Measurements from ENCODE around the gene DOK3.

The DOK3 gene

DNA sequence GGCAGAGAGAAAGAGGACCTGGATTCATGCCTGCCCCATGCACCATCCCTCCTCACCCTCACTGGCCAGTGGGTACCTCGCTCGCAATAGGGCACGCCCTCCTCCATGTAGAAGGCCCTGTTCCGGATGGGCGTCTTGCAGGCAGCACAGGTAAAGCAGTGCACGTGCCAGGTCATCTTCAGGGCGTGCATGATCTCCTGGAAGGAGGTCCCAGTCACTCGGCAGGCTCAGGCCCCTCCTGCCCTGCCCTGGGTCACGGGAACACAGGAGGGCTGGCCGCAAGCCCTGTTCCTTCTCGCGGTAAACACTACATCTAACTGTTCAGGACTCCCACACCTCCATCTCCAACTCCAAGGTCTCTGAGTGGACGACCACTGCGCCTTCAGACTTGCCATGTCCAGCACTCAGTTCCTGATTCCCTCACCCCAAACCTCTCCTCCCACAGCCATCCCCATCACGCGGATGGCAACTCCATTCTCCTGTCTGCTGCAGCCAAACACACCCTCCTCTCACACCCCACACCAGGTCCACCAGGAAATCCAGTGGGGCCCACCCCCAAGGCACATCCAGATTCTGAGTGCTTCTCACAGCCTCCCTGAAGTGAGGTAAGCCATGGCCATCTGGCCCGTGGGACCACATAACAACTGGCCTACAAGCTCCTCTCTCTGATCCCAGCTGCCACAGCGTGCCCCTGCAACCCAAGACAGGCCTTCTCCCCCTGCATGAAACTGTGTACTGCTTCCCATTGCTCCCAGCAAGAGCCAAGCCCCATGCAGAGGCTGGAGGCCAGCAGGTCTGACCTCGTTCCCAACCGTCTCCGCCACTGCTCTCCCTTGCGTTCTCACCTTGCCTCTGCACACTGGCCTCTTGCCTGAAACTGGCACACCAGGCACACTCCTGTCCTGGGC, 25.4 kb downstream of the DOK3 start:
- TF ChIP-seq CTCF (IDR thresholded peaks at IDR 0.05; ENCODE audit: low read depth, low read length) = no peak
- peak overlapping the region; percentile 64 for H3K27ac ChIP-seq
- DNase-seq = peak; percentile 59
- H3K4me3 ChIP-seq (ENCODE audit: low read depth, low read length) = no peak overlapping the region
- peaks cover 6% of the 10 kb centered on the region for H3K36me3 ChIP-seq
- no peaks in the 10 kb centered on the region for H3K9me3 ChIP-seq (ENCODE audit: severe bottlenecking)
- H3K27me3 ChIP-seq (ENCODE audit: insufficient read depth, low read depth, severe bottlenecking) = no peaks in the 10 kb centered on the region

GRCh38 chr5:177483042-177483441, 26.6 kb downstream of the DOK3 start:
- peaks cover 3% of the 10 kb centered on the region for H3K36me3 ChIP-seq
- no peaks in the 10 kb centered on the region for H3K9me3 ChIP-seq (ENCODE audit: severe bottlenecking)
- no peak overlapping the region for H3K4me3 ChIP-seq (ENCODE audit: low read depth, low read length)
- no peak for TF ChIP-seq CTCF (IDR thresholded peaks at IDR 0.05; ENCODE audit: low read depth, low read length)
- DNase-seq = no peak
- no peak overlapping the region for H3K27ac ChIP-seq
- no peaks in the 10 kb centered on the region for H3K27me3 ChIP-seq (ENCODE audit: insufficient read depth, low read depth, severe bottlenecking)

GRCh38 chr5:177482359-177482795, 27.2 kb downstream of the DOK3 start:
- no peaks in the 10 kb centered on the region for H3K27me3 ChIP-seq (ENCODE audit: insufficient read depth, low read depth, severe bottlenecking)
- H3K4me3 ChIP-seq (ENCODE audit: low read depth, low read length) = no peak overlapping the region
- DNase-seq = no peak
- H3K27ac ChIP-seq = no peak overlapping the region
- no peak for TF ChIP-seq CTCF (IDR thresholded peaks at IDR 0.05; ENCODE audit: low read depth, low read length)
- H3K9me3 ChIP-seq (ENCODE audit: severe bottlenecking) = no peaks in the 10 kb centered on the region
- H3K36me3 ChIP-seq = no peaks in the 10 kb centered on the region; the same call in none of the 2 replicates

DNA sequence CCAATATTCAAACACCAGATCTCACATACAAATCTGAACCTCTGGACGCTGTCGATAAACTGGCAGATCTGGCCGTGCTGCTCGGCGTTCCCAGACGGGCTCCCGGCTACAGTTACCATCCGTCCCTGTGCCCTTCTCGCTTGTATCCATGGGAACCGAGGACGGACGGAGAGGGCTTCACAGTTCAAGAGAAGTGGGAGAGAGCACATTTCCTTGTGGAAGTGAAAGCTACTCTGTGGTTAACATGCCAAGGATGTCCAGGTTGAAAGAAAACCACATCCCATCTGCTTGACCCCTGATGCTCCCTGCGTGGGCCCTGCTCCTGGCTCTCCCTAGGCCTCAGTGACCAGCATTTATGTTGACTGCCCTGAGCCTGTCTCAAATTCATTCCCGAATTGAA, 29.9 kb downstream of the DOK3 start:
- Histone ChIP-seq H3K4me3 (ENCODE audit: low read depth, low read length) (no peak overlapping the region), H3K27ac (no peak overlapping the region), H3K9me3 (ENCODE audit: severe bottlenecking) (no peaks in the 10 kb centered on the region), H3K27me3 (ENCODE audit: insufficient read depth, low read depth, severe bottlenecking) (no peaks in the 10 kb centered on the region), H3K36me3 (no peaks in the 10 kb centered on the region; the same call in 1 of the 2 replicates)
- DNase-seq = no peak
- TF ChIP-seq CTCF (IDR thresholded peaks at IDR 0.05; ENCODE audit: low read depth, low read length) = no peak

DNA sequence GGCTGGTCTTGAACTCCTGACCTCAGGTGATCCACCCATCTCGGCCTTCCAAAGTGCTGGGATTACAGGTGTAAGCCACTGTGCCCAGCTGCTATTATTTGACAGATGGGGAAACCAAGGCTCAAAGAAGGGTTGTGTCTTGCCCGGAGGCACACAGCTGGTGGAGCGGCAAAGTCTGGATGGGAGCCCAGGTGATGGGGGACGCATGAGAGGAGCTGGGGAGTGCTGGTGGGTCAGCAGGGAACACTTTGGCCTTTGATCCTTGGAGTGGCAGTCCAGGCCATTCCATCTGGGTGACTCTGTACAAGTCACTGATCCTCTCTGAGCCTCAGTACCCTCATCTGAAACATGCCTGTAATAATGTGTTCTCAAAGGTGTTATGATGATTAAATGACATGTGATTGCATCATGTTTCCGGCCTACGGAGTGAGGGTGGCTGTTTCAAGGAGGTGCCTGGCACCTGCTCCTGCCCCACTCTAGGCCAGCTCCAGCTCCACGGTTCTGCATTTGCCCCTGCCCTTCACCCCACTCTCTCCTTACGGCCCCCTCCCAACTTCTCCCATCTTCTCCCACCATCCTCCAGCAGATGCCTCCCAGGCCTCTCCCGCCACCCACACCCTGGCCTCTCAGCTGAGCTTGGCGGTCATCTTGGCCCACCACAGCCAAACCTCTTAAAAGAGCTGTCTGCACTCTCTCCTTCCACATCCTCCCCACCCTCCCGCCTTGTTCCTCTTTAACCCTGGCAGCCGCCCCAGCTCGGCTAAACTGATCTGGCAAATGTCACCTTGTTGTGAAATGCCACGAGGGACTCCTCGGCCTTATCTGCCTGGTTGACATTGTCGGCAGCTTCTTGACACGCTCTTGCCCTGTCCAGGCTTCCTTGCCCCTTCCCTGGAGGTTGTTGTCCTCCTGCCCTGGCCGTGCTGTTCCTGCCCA, 30.6 kb downstream of the DOK3 start:
- DNase-seq = no peak
- Histone ChIP-seq H3K27ac (no peak overlapping the region), H3K36me3 (no peaks in the 10 kb centered on the region; the same call in 1 of the 2 replicates), H3K9me3 (ENCODE audit: severe bottlenecking) (no peaks in the 10 kb centered on the region), H3K4me3 (ENCODE audit: low read depth, low read length) (no peak overlapping the region), H3K27me3 (ENCODE audit: insufficient read depth, low read depth, severe bottlenecking) (no peaks in the 10 kb centered on the region)
- no peak for TF ChIP-seq CTCF (IDR thresholded peaks at IDR 0.05; ENCODE audit: low read depth, low read length)

Measured in WERI-Rb-1 (cell line).